ENCODE results near the gene MTTP.
"Not testable (repeated sequence)": the region's sequence is repeated elsewhere in the genome, so short reads cannot be mapped to it uniquely, and the experiment has no call there.

Gene MTTP

GRCh38 chr4:99574530-99575324, at the start of gene MTTP:
Gene MTTP, plus strand, starts transcription at chr4:99574824. Its CDS starts 86 bp downstream, at chr4:99574910.
- DNase-seq: no peak
- intact Hi-C loops (cut with DNase I): no loop called here

- DNase-seq: no peak
- intact Hi-C loops (cut with DNase I): no loop called here
Measured at GRCh38 chr4:99529228-99529627, 45.4 kb upstream of the MTTP start.

DNA sequence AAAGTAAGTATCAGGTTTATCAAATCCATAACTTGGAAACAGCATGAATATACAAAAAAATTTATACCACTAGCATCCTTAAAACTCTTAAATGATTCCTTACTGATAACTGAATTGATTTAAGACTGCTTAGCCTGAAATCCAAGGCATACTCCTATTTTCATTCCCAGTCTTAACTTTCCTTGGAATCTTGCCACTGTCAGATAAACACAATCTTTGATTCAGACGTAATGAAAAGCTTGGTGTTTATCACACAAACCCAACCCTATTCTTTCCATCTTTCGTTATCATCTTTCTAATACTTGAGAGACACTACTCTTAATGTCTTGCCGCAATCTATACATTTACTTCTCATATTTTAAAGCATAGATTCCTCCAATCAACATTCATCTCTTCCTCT, 44.7 kb upstream of the MTTP start:
- DNase-seq: no peak
- intact Hi-C loops (cut with DNase I): no loop called here

- DNase-seq; intact Hi-C loops (cut with DNase I): not testable (repeated sequence)
Measured at GRCh38 chr4:99534699-99535098, 39.9 kb upstream of the MTTP start.

- intact Hi-C loops (cut with DNase I): no loop called here
- DNase-seq: no peak
Measured at GRCh38 chr4:99536271-99536670, 38.4 kb upstream of the MTTP start.

DNA sequence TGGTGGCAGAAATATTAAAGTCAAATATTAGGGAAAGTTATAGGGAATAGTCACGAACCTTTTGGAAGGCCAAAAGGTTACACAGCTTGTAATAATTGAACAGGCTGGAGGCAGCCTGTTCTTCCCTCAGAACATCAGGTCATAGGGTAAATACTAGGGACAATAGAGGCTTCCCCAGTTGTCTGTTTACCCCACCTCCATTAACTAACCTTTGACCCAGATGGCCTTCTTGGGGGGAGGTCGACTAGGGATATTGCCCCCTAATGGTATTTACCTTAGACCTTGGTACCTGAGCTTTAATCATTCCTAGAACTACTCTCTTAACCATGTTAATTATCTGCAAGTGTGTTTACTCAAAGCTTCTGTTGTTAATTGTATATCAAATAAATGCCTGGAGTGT, 37.8 kb upstream of the MTTP start:
- intact Hi-C loops (cut with DNase I): no loop called here
- no peak for DNase-seq

- DNase-seq: no peak
- intact Hi-C loops (cut with DNase I): no loop called here
Measured at GRCh38 chr4:99537674-99538073, 37.0 kb upstream of the MTTP start.

GRCh38 chr4:99540277-99540939, 34.2 kb upstream of the MTTP start:
- intact Hi-C loops (cut with DNase I): no loop called here
- DNase-seq: no peak

DNA sequence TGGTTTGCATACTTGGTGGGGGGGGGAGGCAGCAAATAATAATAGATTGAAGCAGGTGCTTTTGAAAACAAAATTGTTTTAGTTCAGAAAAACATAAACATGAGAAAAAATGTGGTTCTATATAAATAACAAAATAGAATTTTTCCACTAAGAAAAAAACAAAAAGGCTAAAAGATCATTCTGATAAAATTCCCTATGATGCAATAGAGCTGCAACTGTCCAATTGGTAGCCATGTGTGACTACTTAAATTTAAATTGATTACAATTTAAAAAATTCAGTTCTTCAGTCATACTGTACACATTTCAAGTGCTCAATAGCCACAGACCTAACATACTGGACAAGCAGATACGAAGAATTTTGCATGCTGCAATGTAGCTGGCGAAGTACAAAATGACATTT, 21.8 kb upstream of the MTTP start:
- intact Hi-C loops (cut with DNase I): no loop called here
- DNase-seq: no peak

- intact Hi-C loops (cut with DNase I): loop anchor here (2.0 to 10.0 kb wide), 2 partner anchors 331 to 383 kb away; partner anchors contain the start of genes DNAJB14 and LAMTOR3
- peak; percentile 95 to 99 (median 98) for DNase-seq
Measured at GRCh38 chr4:99563310-99564186, 11.1 kb upstream of the MTTP start, which contains the start of gene TRMT10A. Gene TRMT10A, minus strand, starts transcription at chr4:99564039. Its CDS starts 4,701 bp downstream, at chr4:99559338.

DNA sequence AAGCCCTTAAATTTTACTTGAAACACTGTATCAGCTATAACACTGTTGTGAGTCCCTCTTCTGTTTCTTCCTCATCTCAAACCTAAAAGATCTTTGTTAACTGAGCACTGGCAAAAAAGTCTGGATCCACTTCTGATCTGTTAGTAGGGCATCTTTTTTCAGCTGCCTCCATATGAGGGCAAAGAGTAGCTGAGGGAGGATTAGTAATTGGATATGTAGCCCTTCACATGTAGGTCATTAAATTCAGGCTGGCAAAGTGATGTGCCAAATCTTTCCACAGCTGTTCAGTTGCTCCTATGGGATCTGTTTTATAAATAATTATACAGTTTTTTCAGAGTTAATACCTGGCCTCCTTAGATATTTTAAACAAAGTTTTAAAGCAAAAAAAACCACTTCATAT, 9.7 kb upstream of the MTTP start:
- DNase-seq: no peak
- intact Hi-C loops (cut with DNase I): loop anchor here (10.0 kb wide), 1 partner anchor 330 kb away; the partner anchor contains the start of gene LAMTOR3

GRCh38 chr4:99571883-99572282, 2.7 kb upstream of the MTTP start:
- DNase-seq: no peak
- intact Hi-C loops (cut with DNase I): no loop called here

GRCh38 chr4:99572527-99573240, 1.9 kb upstream of the MTTP start:
- intact Hi-C loops (cut with DNase I): no loop called here
- DNase-seq: no peak

GRCh38 chr4:99573735-99574368, 772 bp upstream of the MTTP start:
- no peak for DNase-seq
- intact Hi-C loops (cut with DNase I): no loop called here

GRCh38 chr4:99578714-99579113, 4.1 kb downstream of the MTTP start:
- intact Hi-C loops (cut with DNase I): no loop called here
- no peak for DNase-seq

GRCh38 chr4:99585516-99585915, 10.9 kb downstream of the MTTP start:
- no peak for DNase-seq
- intact Hi-C loops (cut with DNase I): no loop called here

DNA sequence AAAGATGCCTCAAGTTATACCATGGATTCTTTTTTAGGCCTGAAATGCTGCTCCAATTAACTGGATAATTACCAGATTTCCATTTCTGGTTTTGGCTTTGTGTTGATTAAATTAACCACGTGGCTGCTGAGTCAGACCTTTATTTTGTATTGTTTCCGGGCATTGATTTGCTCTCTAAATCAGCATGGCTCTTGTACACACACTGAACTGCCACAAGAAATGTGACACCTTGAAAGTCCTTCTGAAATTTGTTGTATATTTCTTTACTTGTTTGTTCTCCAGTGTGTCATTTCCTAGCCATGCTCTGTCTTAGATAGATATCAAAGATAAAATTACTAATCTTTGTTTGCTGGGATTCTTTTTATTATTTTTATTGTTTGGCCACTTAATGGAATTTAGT, 11.7 kb downstream of the MTTP start:
- no peak for DNase-seq
- intact Hi-C loops (cut with DNase I): no loop called here

DNA sequence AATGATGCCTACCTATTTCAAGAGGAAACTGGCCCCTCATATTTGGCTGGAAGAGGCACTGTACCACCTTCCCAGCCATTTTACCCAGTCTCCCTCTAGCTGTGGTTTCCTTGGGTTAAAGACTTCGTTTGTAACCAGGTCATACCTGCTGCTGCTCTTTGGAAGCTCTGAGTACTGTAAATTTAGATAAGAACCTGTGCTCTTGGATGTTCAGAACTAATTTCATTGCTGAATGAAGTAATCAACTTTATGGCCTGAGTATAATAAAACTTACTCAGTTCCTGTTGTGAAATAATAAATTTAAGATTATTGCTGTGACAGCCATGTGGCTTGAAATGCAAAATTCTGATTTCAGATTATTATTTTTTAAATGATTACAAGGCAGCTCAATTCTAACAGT, 12.2 kb downstream of the MTTP start:
- no peak for DNase-seq
- intact Hi-C loops (cut with DNase I): no loop called here

DNA sequence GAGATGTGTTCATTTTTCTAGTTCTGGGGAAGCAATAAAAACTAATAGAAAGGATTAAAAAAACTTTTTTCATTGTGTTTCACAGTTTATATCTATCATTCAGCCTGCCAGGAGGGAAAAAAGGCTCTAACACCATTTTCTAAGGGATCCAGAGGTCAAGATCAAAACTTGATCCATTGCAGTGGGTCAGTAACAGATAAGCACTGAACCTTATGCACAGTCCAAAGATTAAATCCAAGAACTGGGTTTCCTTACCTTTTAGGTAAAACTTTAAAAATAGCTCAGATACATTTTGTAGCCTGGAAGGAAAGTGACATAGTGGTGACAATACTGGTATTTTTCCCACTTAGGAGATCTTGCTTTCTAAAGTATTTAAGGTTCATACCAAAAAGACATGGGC, 12.7 kb downstream of the MTTP start:
- intact Hi-C loops (cut with DNase I): no loop called here
- no peak for DNase-seq

Data from head of caudate nucleus (tissue), 42 donors.